Stimulated activated CD8-positive, alpha-beta memory T cell treated with anti-CD3 and anti-CD28 coated beads, Interleukin-4, amount 100 ng/mL, for 48 hours (primary cell): Measurements from ENCODE around the gene C20orf173.

Source experiments
- DNase-seq: peaks from one replicate; pipeline ENCODE4 v3.0.0-alpha.2; 2020

C20orf173 gene

DNA sequence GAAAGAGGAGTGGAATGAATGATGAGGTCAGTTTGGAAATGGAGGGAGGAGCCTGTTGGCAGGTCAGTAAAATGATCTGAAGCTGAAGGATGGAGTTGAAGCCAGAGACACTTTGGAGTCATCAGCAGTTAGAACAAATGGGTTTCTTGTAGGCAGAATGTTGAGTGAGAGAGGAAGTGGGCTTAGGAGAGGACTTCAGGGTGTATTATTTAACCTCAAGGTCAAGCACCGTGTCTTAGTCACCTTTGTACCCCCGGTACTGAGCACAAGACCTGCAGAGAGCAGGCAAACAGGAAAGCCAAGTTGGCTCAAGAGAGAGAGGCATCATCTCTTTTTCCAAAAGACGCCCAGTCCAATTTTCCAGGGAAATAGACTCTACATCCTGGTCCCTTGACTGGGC, 23.3 kb downstream of the C20orf173 start:
- no peak for DNase-seq

DNA sequence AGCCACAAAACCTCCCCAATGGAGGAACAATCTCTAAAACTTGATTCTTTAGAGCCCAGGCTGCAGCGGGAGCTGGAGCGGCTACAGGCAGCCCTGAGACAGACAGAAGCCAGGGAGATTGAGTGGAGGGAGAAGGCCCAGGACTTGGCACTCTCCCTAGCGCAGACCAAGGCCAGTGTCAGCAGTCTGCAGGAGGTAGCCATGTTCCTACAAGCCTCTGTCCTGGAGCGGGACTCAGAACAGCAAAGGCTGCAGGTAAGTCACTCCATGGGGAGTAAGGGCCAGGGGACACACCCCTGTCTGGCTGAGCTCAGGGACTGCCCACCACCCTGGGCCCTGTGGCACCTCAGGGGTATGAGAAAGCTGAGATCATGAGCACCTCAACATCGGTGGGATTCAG, 24.7 kb downstream of the C20orf173 start:
- no peak for DNase-seq

DNA sequence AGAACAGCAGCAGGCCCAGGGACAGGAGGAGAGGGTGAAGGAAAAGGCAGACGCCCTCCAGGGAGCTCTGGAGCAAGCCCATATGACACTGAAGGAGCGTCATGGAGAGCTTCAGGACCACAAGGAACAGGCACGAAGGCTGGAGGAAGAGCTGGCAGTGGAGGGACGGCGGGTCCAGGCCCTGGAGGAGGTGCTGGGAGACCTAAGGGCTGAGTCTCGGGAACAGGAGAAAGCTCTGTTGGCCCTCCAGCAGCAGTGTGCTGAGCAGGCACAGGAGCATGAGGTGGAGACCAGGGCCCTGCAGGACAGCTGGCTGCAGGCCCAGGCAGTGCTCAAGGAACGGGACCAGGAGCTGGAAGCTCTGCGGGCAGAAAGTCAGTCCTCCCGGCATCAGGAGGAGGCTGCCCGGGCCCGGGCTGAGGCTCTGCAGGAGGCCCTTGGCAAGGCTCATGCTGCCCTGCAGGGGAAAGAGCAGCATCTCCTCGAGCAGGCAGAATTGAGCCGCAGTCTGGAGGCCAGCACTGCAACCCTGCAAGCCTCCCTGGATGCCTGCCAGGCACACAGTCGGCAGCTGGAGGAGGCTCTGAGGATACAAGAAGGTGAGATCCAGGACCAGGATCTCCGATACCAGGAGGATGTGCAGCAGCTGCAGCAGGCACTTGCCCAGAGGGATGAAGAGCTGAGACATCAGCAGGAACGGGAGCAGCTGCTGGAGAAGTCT, 25.5 kb downstream of the C20orf173 start:
- no peak for DNase-seq

DNA sequence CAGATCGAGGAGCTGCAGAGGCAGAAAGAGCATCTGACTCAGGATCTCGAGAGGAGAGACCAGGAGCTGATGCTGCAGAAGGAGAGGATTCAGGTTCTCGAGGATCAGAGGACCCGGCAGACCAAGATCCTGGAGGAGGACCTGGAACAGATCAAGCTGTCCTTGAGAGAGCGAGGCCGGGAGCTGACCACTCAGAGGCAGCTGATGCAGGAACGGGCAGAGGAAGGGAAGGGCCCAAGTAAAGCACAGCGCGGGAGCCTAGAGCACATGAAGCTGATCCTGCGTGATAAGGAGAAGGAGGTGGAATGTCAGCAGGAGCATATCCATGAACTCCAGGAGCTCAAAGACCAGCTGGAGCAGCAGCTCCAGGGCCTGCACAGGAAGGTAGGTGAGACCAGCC, 26.2 kb downstream of the C20orf173 start:
- DNase-seq, result no peak

DNA sequence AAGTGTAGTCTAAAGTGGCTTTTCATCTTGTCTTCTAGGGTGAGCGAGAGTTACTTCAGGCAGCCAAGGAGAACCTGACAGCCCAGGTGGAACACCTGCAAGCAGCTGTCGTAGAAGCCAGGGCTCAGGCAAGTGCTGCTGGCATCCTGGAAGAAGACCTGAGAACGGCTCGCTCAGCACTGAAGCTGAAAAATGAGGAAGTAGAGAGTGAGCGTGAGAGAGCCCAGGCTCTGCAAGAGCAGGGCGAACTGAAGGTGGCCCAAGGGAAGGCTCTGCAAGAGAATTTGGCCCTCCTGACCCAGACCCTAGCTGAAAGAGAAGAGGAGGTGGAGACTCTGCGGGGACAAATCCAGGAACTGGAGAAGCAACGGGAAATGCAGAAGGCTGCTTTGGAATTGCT, 27.1 kb downstream of the C20orf173 start:
- no peak for DNase-seq

DNA sequence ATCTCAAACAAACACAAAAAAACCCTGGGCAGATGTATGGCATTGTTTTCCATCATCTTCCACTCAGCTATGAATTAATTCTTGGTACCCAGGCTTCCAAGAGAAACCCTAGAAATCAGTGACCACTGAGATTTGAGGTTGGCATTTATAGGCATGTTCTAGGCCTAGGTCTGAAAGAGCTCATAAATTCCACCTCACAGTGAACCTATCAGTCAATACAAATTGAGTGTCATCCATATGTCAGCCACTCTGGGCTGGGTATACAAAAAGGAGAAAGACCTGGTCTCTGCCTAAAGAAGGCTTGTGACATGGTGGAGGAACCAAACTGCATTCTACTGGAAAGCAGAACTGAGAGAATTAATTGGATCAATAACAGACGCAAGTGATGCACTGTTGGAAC, 30.2 kb downstream of the C20orf173 start:
- DNase-seq, result no peak

DNA sequence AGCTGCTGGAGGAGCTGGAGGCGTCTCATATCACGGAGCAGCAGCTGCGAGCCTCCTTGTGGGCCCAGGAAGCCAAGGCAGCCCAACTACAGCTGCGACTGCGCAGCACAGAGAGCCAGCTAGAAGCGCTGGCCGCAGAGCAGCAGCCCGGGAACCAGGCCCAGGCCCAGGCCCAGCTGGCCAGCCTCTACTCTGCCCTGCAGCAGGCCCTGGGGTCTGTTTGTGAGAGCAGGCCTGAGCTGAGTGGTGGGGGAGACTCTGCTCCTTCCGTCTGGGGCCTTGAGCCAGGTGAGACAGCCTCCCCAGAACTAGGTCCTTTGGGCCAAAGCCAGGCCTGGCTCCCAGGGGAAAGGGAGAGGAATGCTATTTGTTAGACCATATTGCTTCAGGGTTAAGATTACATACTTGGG, 31.7 kb downstream of the C20orf173 start:
- DNase-seq, result no peak

DNA sequence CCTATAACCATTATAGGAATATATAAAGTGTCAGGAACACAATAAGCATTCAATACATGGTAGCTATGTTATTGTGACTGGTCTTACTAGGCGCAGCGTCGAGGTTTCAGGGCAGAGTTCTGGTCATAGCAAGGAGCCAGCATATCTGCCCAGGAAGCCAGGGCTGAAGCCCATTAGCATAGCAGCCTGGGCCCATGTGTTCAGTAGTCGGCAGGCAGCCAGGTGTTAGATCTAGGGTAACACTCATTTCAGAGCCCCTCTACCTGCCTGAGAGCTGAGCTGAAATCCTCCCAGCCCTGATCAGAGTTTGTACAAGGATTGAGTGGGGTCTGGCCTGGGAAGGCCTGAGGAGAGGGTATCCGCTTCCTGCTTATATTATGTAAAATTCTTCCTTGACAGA, 32.1 kb downstream of the C20orf173 start:
- no peak for DNase-seq

DNA sequence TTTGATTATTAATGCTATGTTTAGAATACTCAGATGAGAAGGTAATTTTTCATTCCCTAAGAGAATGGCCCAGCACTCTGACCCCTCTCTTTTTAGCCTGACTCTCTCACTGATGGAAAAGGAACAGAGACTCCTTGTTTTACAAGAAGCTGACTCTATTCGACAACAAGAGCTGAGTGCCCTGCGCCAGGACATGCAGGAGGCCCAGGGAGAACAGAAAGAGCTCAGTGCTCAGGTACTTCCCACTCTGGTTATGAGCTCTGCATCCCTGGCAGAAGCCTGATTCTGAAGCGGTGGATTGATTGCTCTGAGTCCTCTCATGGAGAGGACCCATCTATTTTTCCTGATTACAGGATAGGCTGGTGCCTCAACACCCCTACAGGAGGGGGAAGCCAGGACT, 33.0 kb downstream of the C20orf173 start:
- DNase-seq, result no peak

DNA sequence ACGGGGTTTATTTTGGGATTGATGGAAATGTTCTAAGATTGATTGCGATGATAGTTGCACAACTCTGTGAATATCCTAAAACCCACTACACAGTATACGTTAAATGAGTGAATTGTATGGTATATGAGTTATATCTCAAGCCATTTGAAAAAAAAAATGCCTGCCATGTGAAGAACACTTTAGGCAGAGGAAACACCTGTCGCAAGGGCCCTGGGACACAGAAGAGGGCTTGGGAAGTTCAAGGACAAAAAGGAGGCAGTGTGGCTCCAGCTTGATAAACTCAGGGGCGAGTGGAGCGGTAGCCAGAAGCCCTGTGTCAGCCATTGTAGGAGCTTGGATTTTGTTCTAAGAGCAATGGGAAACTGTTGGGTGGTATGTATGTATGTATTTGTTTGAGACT, 37.1 kb downstream of the C20orf173 start:
- DNase-seq, result no peak

DNA sequence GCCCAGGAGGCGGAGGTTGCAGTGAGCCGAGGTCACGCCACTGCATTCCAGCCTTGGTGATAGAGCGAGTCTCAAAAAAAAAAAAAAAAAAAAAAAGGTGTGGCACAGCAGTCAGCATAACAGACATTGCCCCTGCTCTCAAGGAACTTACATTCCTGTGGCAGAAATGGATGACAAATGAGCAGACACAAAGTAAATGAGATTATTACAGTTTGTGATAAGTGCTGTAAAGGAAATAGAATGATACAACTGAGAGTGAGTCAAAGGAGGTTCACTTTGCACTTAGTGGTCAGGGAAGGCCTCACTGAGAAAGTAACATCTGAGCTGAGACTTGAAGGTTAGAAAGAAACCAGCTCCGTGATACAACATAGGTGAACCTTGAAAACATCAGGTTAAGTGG, 37.6 kb downstream of the C20orf173 start:
- no peak for DNase-seq

DNA sequence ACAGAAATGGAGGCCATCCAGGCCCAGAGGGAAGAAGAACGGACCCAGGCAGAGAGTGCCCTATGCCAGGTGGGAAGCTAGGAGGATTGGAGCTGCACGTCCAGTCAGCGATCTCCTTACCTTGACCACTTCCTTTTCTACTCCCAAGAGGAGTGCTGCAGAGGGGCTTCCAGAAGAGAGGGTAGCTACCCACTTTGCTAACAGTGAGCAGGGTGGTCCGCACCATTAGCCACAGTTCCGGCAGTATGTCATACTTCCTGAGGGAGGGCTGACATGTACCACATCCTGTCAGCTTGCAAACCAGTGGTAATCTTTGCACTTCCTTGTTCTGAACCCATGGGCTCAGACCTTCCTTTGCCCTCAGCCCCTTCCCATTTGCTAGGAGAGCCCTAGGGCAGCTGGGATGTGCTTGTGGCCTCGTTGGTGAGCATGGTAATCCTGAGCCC, 38.7 kb downstream of the C20orf173 start:
- peak; percentile 74 for DNase-seq

DNA sequence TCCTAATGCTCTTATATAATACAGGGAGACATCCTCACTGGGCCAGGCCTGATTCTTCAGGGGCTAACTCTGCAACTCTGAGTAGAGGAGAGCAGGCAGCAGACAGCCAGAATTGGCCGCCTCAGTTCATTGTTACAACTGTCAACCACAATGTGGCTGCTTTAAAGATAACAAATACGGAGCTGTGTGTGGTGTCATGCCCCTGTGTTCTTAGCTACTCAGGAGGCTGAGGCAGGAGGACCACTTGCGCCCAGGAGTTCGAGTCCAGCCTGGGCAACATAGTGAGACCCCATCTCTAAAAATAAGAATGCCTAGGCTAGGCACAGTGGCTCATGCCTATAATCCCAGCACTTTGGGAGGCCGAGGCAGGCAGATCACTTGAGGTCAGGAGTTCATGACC, 39.7 kb downstream of the C20orf173 start:
- no peak for DNase-seq

DNA sequence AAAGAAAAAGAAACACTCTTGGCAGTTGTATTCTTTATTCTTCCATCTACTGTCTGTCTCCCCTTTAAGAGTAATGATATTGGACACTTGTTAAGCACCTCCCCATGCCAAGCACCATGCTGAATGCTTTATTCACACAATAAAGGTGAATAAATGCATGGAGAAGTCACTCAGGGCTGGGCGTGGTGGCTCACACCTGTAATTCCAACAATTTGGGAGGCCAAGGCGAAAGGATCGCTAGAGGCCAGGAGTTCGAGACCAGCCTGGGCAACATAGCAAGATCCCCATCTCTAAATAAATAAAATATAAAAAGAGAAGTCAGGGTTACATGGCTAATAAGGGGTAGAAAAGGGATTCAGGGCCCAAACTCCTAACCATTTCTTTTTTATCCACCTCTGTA, 42.0 kb downstream of the C20orf173 start:
- no peak for DNase-seq

DNA sequence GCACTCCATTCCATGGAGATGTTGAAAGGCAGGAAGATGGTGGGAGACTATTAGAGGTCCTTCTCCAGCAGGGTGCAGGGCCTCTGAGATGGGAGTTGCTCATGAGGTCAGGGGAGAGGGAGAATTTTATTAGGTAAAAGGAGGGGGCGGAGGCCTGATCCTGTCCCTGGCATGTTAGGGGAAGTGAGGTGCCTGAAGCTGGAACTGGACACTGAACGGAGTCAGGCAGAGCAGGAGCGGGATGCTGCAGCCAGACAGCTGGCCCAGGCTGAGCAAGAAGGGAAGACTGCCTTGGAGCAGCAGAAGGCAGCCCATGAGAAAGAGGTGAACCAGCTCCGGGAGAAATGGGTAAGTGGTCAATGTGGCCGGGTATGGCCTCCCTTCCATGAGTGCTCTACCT, 49.7 kb downstream of the C20orf173 start:
- DNase-seq, result no peak

DNA sequence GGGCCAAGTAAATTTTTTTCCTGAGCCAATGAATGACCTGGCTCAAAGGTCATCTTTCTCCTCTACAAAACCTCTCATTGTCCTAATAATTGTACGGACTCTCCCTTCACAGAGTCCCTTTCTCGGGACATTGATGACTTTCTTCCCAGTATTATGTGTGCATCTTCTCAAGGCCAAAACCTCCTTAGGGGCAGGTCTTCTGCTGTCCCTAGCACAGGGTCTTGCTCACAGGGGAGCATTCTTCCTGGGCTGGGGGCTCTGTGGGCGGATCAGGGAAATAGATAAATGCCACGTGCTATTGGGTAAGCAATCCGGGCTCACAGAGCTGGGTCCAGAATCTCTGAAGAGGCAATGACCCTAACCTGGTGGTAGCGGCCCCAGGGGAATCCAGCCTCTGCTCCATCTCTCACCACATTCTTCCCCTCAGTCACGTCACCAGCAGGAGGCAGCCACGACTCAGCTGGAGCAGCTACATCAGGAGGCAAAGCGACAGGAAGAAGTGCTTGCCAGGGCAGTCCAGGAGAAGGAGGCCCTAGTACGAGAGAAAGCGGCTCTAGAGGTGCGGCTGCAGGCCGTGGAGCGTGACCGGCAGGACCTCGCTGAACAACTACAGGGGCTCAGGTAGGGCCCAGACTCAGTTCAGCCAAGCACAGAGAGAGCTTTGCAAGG, 50.5 kb downstream of the C20orf173 start:
- DNase-seq, result no peak
